ENCODE measurements around the gene SLCO2A1. TPM values are rescaled to one million over a fixed set of nuclear protein-coding genes. Genes with fewer than 3 reads are reported as not detected.

Gene SLCO2A1
- total RNA-seq, 1 donor from 2014 or later = 3.8 TPM

DNA sequence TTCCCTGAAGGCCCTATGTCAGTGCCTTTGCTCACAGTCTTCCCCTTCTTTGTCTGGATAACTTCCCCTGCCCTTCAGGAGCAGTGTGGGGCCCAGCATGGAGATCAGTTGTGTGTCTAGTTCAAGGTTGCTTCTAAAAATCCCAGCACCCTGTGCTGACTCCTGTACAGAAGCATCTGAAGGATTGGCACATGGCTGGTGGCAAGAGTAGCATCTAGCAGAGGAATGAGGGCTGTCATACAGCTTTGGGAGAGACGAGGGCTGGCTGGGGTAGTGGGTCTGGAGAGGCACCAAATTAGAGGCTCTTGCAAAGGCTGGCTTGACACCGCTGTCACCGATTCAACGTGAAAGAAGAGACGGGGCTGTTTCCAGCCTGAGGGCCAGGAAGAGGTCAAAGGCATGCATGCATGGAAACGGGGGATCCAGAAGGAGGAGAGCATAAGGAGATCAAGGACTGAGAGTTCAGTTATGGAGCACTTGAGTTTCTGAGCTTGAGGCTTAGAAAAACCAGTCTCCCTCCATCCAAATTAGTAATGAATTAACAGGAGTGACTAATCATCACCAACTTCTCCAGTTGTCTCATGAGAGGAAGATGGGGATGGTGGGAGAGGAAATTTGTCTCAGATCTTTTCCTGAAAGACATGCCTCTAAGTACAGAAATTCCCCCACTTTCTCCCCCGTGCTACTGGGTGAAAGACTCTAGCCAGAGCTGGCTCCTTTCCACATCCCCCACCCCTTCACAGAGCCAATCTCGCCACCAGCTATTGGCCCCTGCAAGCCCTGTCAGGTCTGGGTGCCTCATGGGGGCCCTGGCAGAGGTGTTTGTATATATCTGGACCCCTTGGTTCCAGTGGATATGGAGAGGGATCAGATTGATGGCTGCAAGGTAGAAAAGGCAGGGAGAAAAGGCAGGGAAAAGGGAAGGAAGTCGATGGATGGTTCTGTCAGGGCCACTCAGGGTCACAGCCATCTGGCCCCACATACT is 45.9 kb downstream of the SLCO2A1 start:
- Mint-ChIP-seq H3K4me3 (ENCODE audit: unreplicated experiment) (no peak overlapping the region), H3K27ac (ENCODE audit: unreplicated experiment) (no peak overlapping the region), H3K36me3 (ENCODE audit: low read depth, unreplicated experiment) (no peaks in the 10 kb centered on the region), H3K27me3 (ENCODE audit: unreplicated experiment) (peaks cover 13% of the 10 kb centered on the region), H3K9me3 (ENCODE audit: unreplicated experiment) (no peaks in the 10 kb centered on the region), H3K4me1 (ENCODE audit: unreplicated experiment) (peaks cover 52% of the 10 kb centered on the region)
- TF ChIP-seq, protein P1, sequence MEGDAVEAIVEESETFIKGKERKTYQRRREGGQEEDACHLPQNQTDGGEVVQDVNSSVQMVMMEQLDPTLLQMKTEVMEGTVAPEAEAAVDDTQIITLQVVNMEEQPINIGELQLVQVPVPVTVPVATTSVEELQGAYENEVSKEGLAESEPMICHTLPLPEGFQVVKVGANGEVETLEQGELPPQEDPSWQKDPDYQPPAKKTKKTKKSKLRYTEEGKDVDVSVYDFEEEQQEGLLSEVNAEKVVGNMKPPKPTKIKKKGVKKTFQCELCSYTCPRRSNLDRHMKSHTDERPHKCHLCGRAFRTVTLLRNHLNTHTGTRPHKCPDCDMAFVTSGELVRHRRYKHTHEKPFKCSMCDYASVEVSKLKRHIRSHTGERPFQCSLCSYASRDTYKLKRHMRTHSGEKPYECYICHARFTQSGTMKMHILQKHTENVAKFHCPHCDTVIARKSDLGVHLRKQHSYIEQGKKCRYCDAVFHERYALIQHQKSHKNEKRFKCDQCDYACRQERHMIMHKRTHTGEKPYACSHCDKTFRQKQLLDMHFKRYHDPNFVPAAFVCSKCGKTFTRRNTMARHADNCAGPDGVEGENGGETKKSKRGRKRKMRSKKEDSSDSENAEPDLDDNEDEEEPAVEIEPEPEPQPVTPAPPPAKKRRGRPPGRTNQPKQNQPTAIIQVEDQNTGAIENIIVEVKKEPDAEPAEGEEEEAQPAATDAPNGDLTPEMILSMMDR (IDR thresholded peaks at IDR 0.05; ENCODE audit: unreplicated experiment) = no peak
- DNase-seq (ENCODE audit: low spot score) = no peak

DNA sequence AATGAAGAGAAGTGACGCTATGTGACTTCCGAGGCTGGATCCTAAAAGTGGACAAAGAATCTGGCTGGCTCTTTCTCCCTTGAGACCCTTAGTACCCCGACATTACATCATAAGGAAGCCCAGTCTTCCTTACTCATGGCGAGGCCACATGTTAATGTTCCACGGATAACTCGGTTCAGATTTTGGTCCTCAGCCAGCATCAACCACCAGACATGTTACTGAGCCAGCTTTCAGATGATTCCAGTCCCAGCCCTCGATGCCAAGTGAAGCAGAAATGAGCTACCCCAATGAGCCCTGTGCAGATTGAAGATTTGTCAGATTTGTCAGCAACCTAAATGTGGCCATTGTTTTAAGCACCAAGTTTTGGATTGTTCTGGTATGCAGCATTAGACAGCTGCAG is 46.6 kb downstream of the SLCO2A1 start:
- Mint-ChIP-seq H3K4me1 (ENCODE audit: unreplicated experiment) (peaks cover 45% of the 10 kb centered on the region), H3K36me3 (ENCODE audit: low read depth, unreplicated experiment) (no peaks in the 10 kb centered on the region), H3K27ac (ENCODE audit: unreplicated experiment) (peak overlapping the region; percentile 2), H3K9me3 (ENCODE audit: unreplicated experiment) (no peaks in the 10 kb centered on the region), H3K4me3 (ENCODE audit: unreplicated experiment) (no peak overlapping the region), H3K27me3 (ENCODE audit: unreplicated experiment) (peaks cover 13% of the 10 kb centered on the region)
- TF ChIP-seq, protein P1 (IDR thresholded peaks at IDR 0.05; ENCODE audit: unreplicated experiment) = no peak
- no peak for DNase-seq (ENCODE audit: low spot score)

DNA sequence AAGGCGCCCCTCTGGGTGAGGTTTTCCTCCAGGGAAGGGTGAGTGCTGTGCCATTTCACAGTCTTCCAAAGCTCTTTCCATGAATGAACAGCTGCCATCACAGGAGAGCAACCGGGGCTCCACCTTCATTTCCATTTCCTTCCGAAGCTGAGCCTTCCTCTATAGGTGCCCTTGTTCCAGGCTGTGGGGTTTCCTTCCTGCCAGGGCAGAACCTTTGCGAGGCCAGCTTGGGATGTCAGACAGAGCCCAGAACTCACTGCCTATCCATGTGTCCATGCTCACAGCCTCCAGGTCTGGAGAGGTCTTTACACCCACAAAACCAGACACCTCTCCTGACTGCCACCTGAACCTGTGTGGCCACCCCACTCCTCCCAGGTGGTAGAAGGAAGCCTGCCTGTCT is 49.2 kb downstream of the SLCO2A1 start:
- peaks cover 9% of the 10 kb centered on the region for H3K36me3 Mint-ChIP-seq (ENCODE audit: low read depth, unreplicated experiment)
- no peak overlapping the region for H3K27ac Mint-ChIP-seq (ENCODE audit: unreplicated experiment)
- DNase-seq (ENCODE audit: low spot score) = no peak
- peaks cover 32% of the 10 kb centered on the region for H3K4me1 Mint-ChIP-seq (ENCODE audit: unreplicated experiment)
- H3K27me3 Mint-ChIP-seq (ENCODE audit: unreplicated experiment) = peaks cover 12% of the 10 kb centered on the region
- TF ChIP-seq, protein P1 (IDR thresholded peaks at IDR 0.05; ENCODE audit: unreplicated experiment) = no peak
- H3K4me3 Mint-ChIP-seq (ENCODE audit: unreplicated experiment) = no peak overlapping the region
- H3K9me3 Mint-ChIP-seq (ENCODE audit: unreplicated experiment) = no peaks in the 10 kb centered on the region

DNA sequence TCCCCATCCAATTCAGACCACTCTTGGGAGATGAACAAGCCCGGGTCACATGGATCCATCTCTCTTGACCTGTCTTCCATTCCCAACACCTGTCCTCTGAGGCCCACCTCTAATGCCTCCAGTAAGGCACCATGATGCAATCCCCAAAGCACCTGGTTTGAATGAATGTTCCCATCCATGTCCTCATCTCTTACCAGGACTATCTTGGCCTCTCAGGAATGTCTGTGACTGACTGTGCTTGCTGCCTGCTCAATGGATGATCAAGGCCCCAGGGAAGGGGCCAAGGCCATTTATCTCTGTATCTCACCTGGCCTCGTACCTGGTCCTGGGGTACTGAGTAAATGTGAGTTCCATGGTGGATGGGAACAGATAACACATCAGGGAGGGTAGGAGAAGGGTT is 49.7 kb downstream of the SLCO2A1 start:
- Mint-ChIP-seq H3K27ac (ENCODE audit: unreplicated experiment) (no peak overlapping the region), H3K27me3 (ENCODE audit: unreplicated experiment) (peaks cover 12% of the 10 kb centered on the region), H3K36me3 (ENCODE audit: low read depth, unreplicated experiment) (peaks cover 14% of the 10 kb centered on the region), H3K4me1 (ENCODE audit: unreplicated experiment) (peaks cover 27% of the 10 kb centered on the region), H3K4me3 (ENCODE audit: unreplicated experiment) (no peak overlapping the region), H3K9me3 (ENCODE audit: unreplicated experiment) (no peaks in the 10 kb centered on the region)
- DNase-seq (ENCODE audit: low spot score) = no peak
- TF ChIP-seq, protein P1 (IDR thresholded peaks at IDR 0.05; ENCODE audit: unreplicated experiment) = no peak

DNA sequence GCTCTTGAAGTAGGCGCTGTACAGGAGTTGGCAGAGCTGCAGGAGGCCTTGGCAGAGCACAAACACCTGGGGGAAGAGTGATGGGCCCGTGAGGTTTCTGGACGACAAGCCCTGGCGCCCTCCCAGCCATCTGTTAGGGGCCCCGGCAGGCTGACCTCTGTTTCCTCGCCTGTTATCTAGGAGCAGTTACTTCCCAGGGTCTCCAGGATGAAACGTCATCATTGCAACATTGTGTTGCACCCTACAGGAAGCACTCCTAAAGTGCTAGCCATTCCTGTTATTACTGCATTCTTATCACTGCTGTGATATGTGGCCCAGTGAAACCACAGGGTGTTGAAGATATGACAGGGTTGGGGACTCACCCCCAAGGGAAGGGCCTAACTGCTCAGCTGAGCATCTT is 50.2 kb downstream of the SLCO2A1 start:
- no peak for DNase-seq (ENCODE audit: low spot score)
- no peak overlapping the region for H3K27ac Mint-ChIP-seq (ENCODE audit: unreplicated experiment)
- TF ChIP-seq, protein P1 (IDR thresholded peaks at IDR 0.05; ENCODE audit: unreplicated experiment) = no peak
- no peaks in the 10 kb centered on the region for H3K9me3 Mint-ChIP-seq (ENCODE audit: unreplicated experiment)
- peaks cover 12% of the 10 kb centered on the region for H3K27me3 Mint-ChIP-seq (ENCODE audit: unreplicated experiment)
- peaks cover 15% of the 10 kb centered on the region for H3K36me3 Mint-ChIP-seq (ENCODE audit: low read depth, unreplicated experiment)
- H3K4me1 Mint-ChIP-seq (ENCODE audit: unreplicated experiment) = peaks cover 25% of the 10 kb centered on the region
- no peak overlapping the region for H3K4me3 Mint-ChIP-seq (ENCODE audit: unreplicated experiment)

Measured in endothelial cell (in vitro differentiated cells).